ENCODE measurements around the gene KNTC1. TPM values are rescaled to one million over a fixed set of nuclear protein-coding genes. Genes with fewer than 3 reads are reported as not detected.
A peak's percentile ranks its signal among the peaks of the same experiment; 100 is the strongest.
"Not testable (repeated sequence)": the region's sequence is repeated elsewhere in the genome, so short reads cannot be mapped to it uniquely, and the experiment has no call there.

KNTC1 gene
- total and polyA plus RNA-seq, 4 donors, result 4.0 to 34.0 (median 10.9) TPM

GRCh38 chr12:122646517-122647217, 119.6 kb downstream of the KNTC1 start:
- 28 to 52% methylated on average over 8 of the region's 8 CpGs for WGBS, 2 donors
- ATAC-seq (ENCODE audit: insufficient read depth, low FRiP score), result no peak

GRCh38 chr12:122651520-122652224, 124.6 kb downstream of the KNTC1 start:
- ATAC-seq (ENCODE audit: insufficient read depth, low FRiP score), result no peak
- Histone ChIP-seq H3K9ac (ENCODE audit: insufficient read depth in 1 of 2, low read length in 2 of 2) (no peak overlapping the region), H3K4me3 (no peak overlapping the region), H3K36me3 (ENCODE audit: control insufficient read depth in 4 of 4, insufficient read depth in 4 of 4, low read length in 4 of 4) (no peaks in the 10 kb centered on the region), H3K9me3 (ENCODE audit: control insufficient read depth in 4 of 4, insufficient read depth in 3 of 4, low read length in 3 of 4) (no peaks in the 10 kb centered on the region), H3K4me1 (ENCODE audit: control insufficient read depth in 5 of 5, insufficient read depth in 5 of 5, low read length in 5 of 5) (no peaks in the 10 kb centered on the region), H3K27me3 (ENCODE audit: control insufficient read depth in 3 of 3, insufficient read depth in 3 of 3, low read length in 2 of 3) (no peaks in the 10 kb centered on the region), H3K27ac (ENCODE audit: low read depth in 1 of 2, low read length in 1 of 2) (no peak overlapping the region)
- TF ChIP-seq CTCF (IDR thresholded peaks at IDR 0.05; ENCODE audit: control extremely low read depth, extremely low read depth), result no peak
- WGBS, 2 donors, result 73 to 86% methylated on average over 11 of the region's 11 CpGs
- DNase-seq, result peak in 1 of 3 donors; percentile 5

More at GRCh38 chr12:122646517-122647217, 119.6 kb downstream of the KNTC1 start:
- Histone ChIP-seq H3K9ac (ENCODE audit: insufficient read depth in 1 of 2, low read length in 2 of 2) (no peak overlapping the region), H3K4me3 (no peak overlapping the region), H3K27me3 (ENCODE audit: control insufficient read depth in 3 of 3, insufficient read depth in 3 of 3, low read length in 2 of 3) (no peaks in the 10 kb centered on the region), H3K27ac (ENCODE audit: low read depth in 1 of 2, low read length in 1 of 2) (no peak overlapping the region), H3K36me3 (ENCODE audit: control insufficient read depth in 4 of 4, insufficient read depth in 4 of 4, low read length in 4 of 4) (no peaks in the 10 kb centered on the region), H3K4me1 (ENCODE audit: control insufficient read depth in 5 of 5, insufficient read depth in 5 of 5, low read length in 5 of 5) (no peaks in the 10 kb centered on the region), H3K9me3 (ENCODE audit: control insufficient read depth in 4 of 4, insufficient read depth in 3 of 4, low read length in 3 of 4) (no peaks in the 10 kb centered on the region)
- no peak for TF ChIP-seq CTCF (IDR thresholded peaks at IDR 0.05; ENCODE audit: control extremely low read depth, extremely low read depth)
- no peak for DNase-seq

GRCh38 chr12:122653291-122653690, 126.2 kb downstream of the KNTC1 start:
- not testable (repeated sequence) for H3K9me3 ChIP-seq (ENCODE audit: control insufficient read depth in 4 of 4, insufficient read depth in 3 of 4, low read length in 3 of 4); ATAC-seq (ENCODE audit: insufficient read depth, low FRiP score); H3K9ac ChIP-seq (ENCODE audit: insufficient read depth in 1 of 2, low read length in 2 of 2); H3K27ac ChIP-seq (ENCODE audit: low read depth in 1 of 2, low read length in 1 of 2); H3K36me3 ChIP-seq (ENCODE audit: control insufficient read depth in 4 of 4, insufficient read depth in 4 of 4, low read length in 4 of 4); H3K4me1 ChIP-seq (ENCODE audit: control insufficient read depth in 5 of 5, insufficient read depth in 5 of 5, low read length in 5 of 5); H3K4me3 ChIP-seq; H3K27me3 ChIP-seq (ENCODE audit: control insufficient read depth in 3 of 3, insufficient read depth in 3 of 3, low read length in 2 of 3); DNase-seq
- 95% methylated on average over 8 of the region's 8 CpGs for WGBS, 2 donors

- DNase-seq, result no peak
- H3K27ac ChIP-seq (ENCODE audit: low read depth in 1 of 2, low read length in 1 of 2), result no peak overlapping the region
- WGBS, 2 donors, result 86 to 91% methylated on average over 3 of the region's 3 CpGs
- no peak overlapping the region for H3K4me3 ChIP-seq
- H3K27me3 ChIP-seq (ENCODE audit: control insufficient read depth in 3 of 3, insufficient read depth in 3 of 3, low read length in 2 of 3), result no peaks in the 10 kb centered on the region
- no peak for ATAC-seq (ENCODE audit: insufficient read depth, low FRiP score)
- no peaks in the 10 kb centered on the region for H3K36me3 ChIP-seq (ENCODE audit: control insufficient read depth in 4 of 4, insufficient read depth in 4 of 4, low read length in 4 of 4)
- TF ChIP-seq CTCF (IDR thresholded peaks at IDR 0.05; ENCODE audit: control extremely low read depth, extremely low read depth), result no peak
- no peak overlapping the region for H3K9ac ChIP-seq (ENCODE audit: insufficient read depth in 1 of 2, low read length in 2 of 2)
- no peaks in the 10 kb centered on the region for H3K4me1 ChIP-seq (ENCODE audit: control insufficient read depth in 5 of 5, insufficient read depth in 5 of 5, low read length in 5 of 5)
- no peaks in the 10 kb centered on the region for H3K9me3 ChIP-seq (ENCODE audit: control insufficient read depth in 4 of 4, insufficient read depth in 3 of 4, low read length in 3 of 4)
These were observed 129.2 kb downstream of the KNTC1 start for GRCh38 chr12:122656298-122656697.
